Trophoblast cell (in vitro differentiated cells and primary cell): ENCODE measurements around the gene CDK1.

Source experiments
- DNase-seq, 2 donors: peaks; one replicate each; pipeline ENCODE4 v3.0.0-alpha.2; 2016
- H2AFZ ChIP-seq: 2 replicates; pipeline ENCODE4 v1.6.1; 2013; ENCODE audit warnings: low read length, moderate library complexity, mild to moderate bottlenecking; ENCODE audit not compliant: insufficient read depth, poor library complexity
- H2AK5ac ChIP-seq: 2 replicates; pipeline ENCODE4 v1.6.1; 2013; ENCODE audit warnings: mild to moderate bottlenecking, low read length
- H2BK120ac ChIP-seq: 2 replicates; pipeline ENCODE4 v1.6.1; 2013; ENCODE audit warnings: low read length, mild to moderate bottlenecking, moderate library complexity; ENCODE audit not compliant: insufficient read depth, poor library complexity
- H2BK12ac ChIP-seq: 2 replicates; pipeline ENCODE4 v1.6.1; 2013; ENCODE audit warnings: mild to moderate bottlenecking, low read length, moderate library complexity
- H2BK5ac ChIP-seq: 2 replicates; pipeline ENCODE4 v1.6.1; 2013; ENCODE audit warnings: low read length, low read depth, moderate library complexity, mild to moderate bottlenecking; ENCODE audit not compliant: poor library complexity
- H3K14ac ChIP-seq: 2 replicates; pipeline ENCODE4 v1.6.1; 2013; ENCODE audit warnings: mild to moderate bottlenecking, low read length
- H3K18ac ChIP-seq: 2 replicates; pipeline ENCODE4 v1.6.1; 2013; ENCODE audit warnings: mild to moderate bottlenecking, low read length
- H3K23ac ChIP-seq: 2 replicates; pipeline ENCODE4 v1.6.1; 2013; ENCODE audit warnings: low read length
- H3K27ac ChIP-seq: 2 replicates; pipeline ENCODE4 v1.5.1; 2013; ENCODE audit warnings: low read depth, mild to moderate bottlenecking, inconsistent platforms, low read length, moderate library complexity
- H3K27me3 ChIP-seq: 2 replicates; pipeline ENCODE4 v1.6.1; 2013; ENCODE audit warnings: inconsistent platforms, mild to moderate bottlenecking, low read length, moderate library complexity; ENCODE audit not compliant: insufficient read depth
- H3K36me3 ChIP-seq, 2 experiments: 1 replicate in 1 of 2; 2 replicates in 1 of 2; pipeline ENCODE4 v1.6.1; 2013; ENCODE audit warnings: low read length in 2 of 2, mild to moderate bottlenecking in 2 of 2, moderate library complexity in 1 of 2; ENCODE audit not compliant: insufficient read depth in 2 of 2, control insufficient read depth in 1 of 2
- H3K4ac ChIP-seq: 2 replicates; pipeline ENCODE4 v1.6.1; 2013; ENCODE audit warnings: low read depth, mild to moderate bottlenecking, low read length, moderate library complexity
- H3K4me1 ChIP-seq, 2 experiments: 1 replicate in 1 of 2; 2 replicates in 1 of 2; pipeline ENCODE4 v1.6.1; 2013; ENCODE audit warnings: low read length in 2 of 2, mild to moderate bottlenecking in 2 of 2, moderate library complexity in 1 of 2; ENCODE audit not compliant: insufficient read depth in 2 of 2, control insufficient read depth in 1 of 2
- H3K4me2 ChIP-seq: 2 replicates; pipeline ENCODE4 v1.6.1; 2013; ENCODE audit warnings: inconsistent platforms, mild to moderate bottlenecking, low read length, moderate library complexity
- H3K4me3 ChIP-seq: 2 replicates; pipeline ENCODE4 v1.5.1; 2013; ENCODE audit warnings: mild to moderate bottlenecking, low read depth, low read length, inconsistent platforms
- H3K79me1 ChIP-seq: one replicate; pipeline ENCODE4 v1.6.1; 2013; ENCODE audit warnings: low read length
- H3K79me2 ChIP-seq: 2 replicates; pipeline ENCODE4 v1.6.1; 2013; ENCODE audit warnings: low read length, mild to moderate bottlenecking; ENCODE audit not compliant: control insufficient read depth, insufficient read depth, poor library complexity
- H3K9ac ChIP-seq: 2 replicates; pipeline ENCODE4 v1.6.1; 2013; ENCODE audit warnings: mild to moderate bottlenecking, low read length
- H3K9me3 ChIP-seq: 2 replicates; pipeline ENCODE4 v1.6.1; 2013; ENCODE audit warnings: low read depth, mild to moderate bottlenecking, control low read depth, inconsistent platforms, low read length; ENCODE audit not compliant: insufficient read depth
- H4K12ac ChIP-seq: 2 replicates; pipeline ENCODE4 v1.6.1; 2013; ENCODE audit warnings: low read depth, mild to moderate bottlenecking, low read length, moderate library complexity
- H4K8ac ChIP-seq: 2 replicates; pipeline ENCODE4 v1.6.1; 2013; ENCODE audit warnings: low read depth, mild to moderate bottlenecking, low read length, moderate library complexity
- H4K91ac ChIP-seq: one replicate; pipeline ENCODE4 v1.6.1; 2013; ENCODE audit warnings: low read depth, mild to moderate bottlenecking, low read length, moderate library complexity
- WGBS: extraction: QIAGEN DNeasy Blood & Tissue Kit; methylation state at CpG from one replicate; pipeline ENCODE4 v1.1.7; 2013; ENCODE audit warnings: missing lambda C conversion rate; ENCODE audit not compliant: insufficient read length, insufficient coverage; ENCODE audit errors: extremely low coverage; 5-methylcytosine and 5-hydroxymethylcytosine counted together

Gene CDK1

GRCh38 chr10:60803433-60803832, 25.2 kb downstream of the CDK1 start:
- Histone ChIP-seq H4K91ac (no peak overlapping the region), H2AFZ (no peak overlapping the region), H2BK12ac (no peak overlapping the region), H3K79me2 (no peaks in the 10 kb centered on the region), H4K8ac (no peak overlapping the region), H3K27ac (no peak overlapping the region), H3K4ac (no peak overlapping the region), H3K4me1 (peaks cover 0 to 2% of the 10 kb centered on the region in 2 experiments), H2BK120ac (no peak overlapping the region), H3K9ac (no peak overlapping the region), H4K12ac (no peak overlapping the region), H2BK5ac (no peak overlapping the region), H3K79me1 (no peaks in the 10 kb centered on the region), H3K4me3 (no peak overlapping the region), H3K4me2 (no peak overlapping the region), H3K18ac (no peak overlapping the region), H3K14ac (no peak overlapping the region), H3K27me3 (no peaks in the 10 kb centered on the region), H3K23ac (no peak overlapping the region), H2AK5ac (no peak overlapping the region), H3K36me3 (no peaks in the 10 kb centered on the region), H3K9me3 (no peaks in the 10 kb centered on the region)
- no peak for DNase-seq
- WGBS, result no CpG with 5 or more reads among the region's 5 CpGs

GRCh38 chr10:60803865-60804264, 25.6 kb downstream of the CDK1 start:
- Histone ChIP-seq H3K4ac (no peak overlapping the region), H4K12ac (no peak overlapping the region), H3K4me2 (no peak overlapping the region), H4K91ac (no peak overlapping the region), H3K36me3 (no peaks in the 10 kb centered on the region), H3K27ac (no peak overlapping the region), H3K4me3 (no peak overlapping the region), H2BK120ac (no peak overlapping the region), H3K27me3 (no peaks in the 10 kb centered on the region), H3K14ac (no peak overlapping the region), H3K23ac (no peak overlapping the region), H3K18ac (no peak overlapping the region), H3K79me2 (no peaks in the 10 kb centered on the region), H3K9ac (no peak overlapping the region), H3K4me1 (peaks cover 0 to 2% of the 10 kb centered on the region in 2 experiments), H3K9me3 (no peaks in the 10 kb centered on the region), H2BK5ac (no peak overlapping the region), H3K79me1 (no peaks in the 10 kb centered on the region), H2AK5ac (no peak overlapping the region), H2BK12ac (no peak overlapping the region), H4K8ac (no peak overlapping the region), H2AFZ (no peak overlapping the region)
- WGBS, result no CpG with 5 or more reads among the region's 1 CpG
- no peak for DNase-seq

GRCh38 chr10:60806921-60807320, 28.6 kb downstream of the CDK1 start:
- H3K4me3 ChIP-seq, result no peak overlapping the region

GRCh38 chr10:60807499-60807898, 29.2 kb downstream of the CDK1 start:
- Histone ChIP-seq H3K36me3 (no peaks in the 10 kb centered on the region), H3K14ac (no peak overlapping the region), H4K12ac (no peak overlapping the region), H3K79me1 (no peaks in the 10 kb centered on the region), H3K23ac (no peak overlapping the region), H3K27ac (no peak overlapping the region), H2AFZ (no peak overlapping the region), H2BK120ac (no peak overlapping the region), H3K4me2 (no peak overlapping the region), H3K18ac (no peak overlapping the region), H2AK5ac (no peak overlapping the region), H3K4me3 (no peak overlapping the region), H3K27me3 (no peaks in the 10 kb centered on the region), H3K79me2 (no peaks in the 10 kb centered on the region), H3K9ac (no peak overlapping the region), H3K4ac (no peak overlapping the region), H3K9me3 (no peaks in the 10 kb centered on the region), H3K4me1 (peaks cover 0 to 4% of the 10 kb centered on the region in 2 experiments), H2BK12ac (no peak overlapping the region), H4K8ac (no peak overlapping the region), H2BK5ac (no peak overlapping the region), H4K91ac (no peak overlapping the region)
- WGBS, result no CpG with 5 or more reads among the region's 2 CpGs
- peak; percentile 30 to 82 for DNase-seq

More at GRCh38 chr10:60806921-60807320, 28.6 kb downstream of the CDK1 start:
- H3K14ac ChIP-seq, result no peak overlapping the region
- no peak overlapping the region for H4K8ac ChIP-seq
- H3K23ac ChIP-seq, result no peak overlapping the region
- H2BK120ac ChIP-seq, result no peak overlapping the region
- H3K4me2 ChIP-seq, result no peak overlapping the region
- no peak overlapping the region for H2BK12ac ChIP-seq
- no peaks in the 10 kb centered on the region for H3K79me1 ChIP-seq
- H3K9ac ChIP-seq, result no peak overlapping the region
- H3K4me1 ChIP-seq, result peaks cover 0 to 4% of the 10 kb centered on the region in 2 experiments
- no peaks in the 10 kb centered on the region for H3K9me3 ChIP-seq
- H3K36me3 ChIP-seq, result no peaks in the 10 kb centered on the region
- H2AK5ac ChIP-seq, result no peak overlapping the region
- no peak overlapping the region for H4K91ac ChIP-seq
- H3K27ac ChIP-seq, result no peak overlapping the region
- no peaks in the 10 kb centered on the region for H3K27me3 ChIP-seq
- H2AFZ ChIP-seq, result no peak overlapping the region
- H4K12ac ChIP-seq, result no peak overlapping the region
- DNase-seq, result peak in 1 of 2 donors; percentile 32
- no peaks in the 10 kb centered on the region for H3K79me2 ChIP-seq
- WGBS, result no CpG with 5 or more reads among the region's 4 CpGs
- no peak overlapping the region for H2BK5ac ChIP-seq
- H3K4ac ChIP-seq, result no peak overlapping the region
- no peak overlapping the region for H3K18ac ChIP-seq
